Panc1 (cell line): ENCODE results near the gene RIC1. TPM values are rescaled to one million over a fixed set of nuclear protein-coding genes. Genes with fewer than 3 reads are reported as not detected.

ENCODE experiments used
- ATAC-seq: fragments of 200-7000 bp; cut with Tn5 transposase; 2 replicates; pipeline ENCODE4 v1.9.1; 2020; ENCODE audit warnings: mild to moderate bottlenecking, moderate library complexity
- BruUV-seq: library from RNA; stranded (reverse); fragments of 400-500 nt; replicated peaks from 2 replicates; lab custom pipeline; 2021; lab: Mats Ljungman, UMichigan
- CTCF ChIA-PET: fragments of 300-600 bp; sonication (Branson Sonifier 250); formaldehyde crosslinking; loops from one replicate; lab custom pipeline; 2022; ENCODE audit warnings: antibody characterized with exemption; lab: Charles Lee
- POLR2A ChIA-PET: fragments of 300-600 bp; sonication (Branson Sonifier 250); formaldehyde crosslinking; loops from one replicate; lab custom pipeline; 2022; ENCODE audit warnings: antibody characterized with exemption; lab: Charles Lee
- DNase-seq: peaks from one replicate; pipeline ENCODE4 v3.0.0-alpha.2; 2010; ENCODE audit warnings: low read depth, low spot score
- H3K27ac ChIP-seq: 2 replicates; pipeline ENCODE4 v1.5.1; 2011; ENCODE audit warnings: mild to moderate bottlenecking, low read length, inconsistent platforms
- H3K27me3 ChIP-seq: fragments of 200-500 bp; sonication (Bioruptor generic); 2 replicates; pipeline ENCODE4 v1.6.0; 2014; ENCODE audit warnings: low read length, inconsistent platforms; ENCODE audit not compliant: control insufficient read depth, insufficient read depth
- H3K36me3 ChIP-seq: fragments of 200-500 bp; sonication (Bioruptor generic); 2 replicates; pipeline ENCODE4 v1.5.1; 2014; ENCODE audit warnings: inconsistent platforms, mild to moderate bottlenecking, low read length, moderate library complexity; ENCODE audit not compliant: control insufficient read depth, insufficient read depth
- H3K4me1 ChIP-seq: 2 replicates; pipeline ENCODE4 v1.5.1; 2011; ENCODE audit warnings: inconsistent platforms, mild to moderate bottlenecking, low read length, moderate library complexity; ENCODE audit not compliant: control insufficient read depth, insufficient read depth
- H3K4me3 ChIP-seq, 2 experiments: 2 replicates each; pipeline ENCODE4 v1.5.1; 2011 to 2012; ENCODE audit warnings: low read depth in 2 of 2, low read length in 2 of 2, mild to moderate bottlenecking in 2 of 2, inconsistent platforms in 1 of 2, moderate library complexity in 1 of 2
- H3K9me3 ChIP-seq: fragments of 200-500 bp; sonication (Bioruptor generic); 2 replicates; pipeline ENCODE4 v1.5.1; 2014; ENCODE audit warnings: low read depth, mild to moderate bottlenecking, inconsistent platforms, low read length, moderate library complexity; ENCODE audit not compliant: control insufficient read depth, insufficient read depth
- POLR2AphosphoS5 ChIP-seq: IDR thresholded peaks from 2 replicates; pipeline ENCODE4 v1.6.1; 2012; ENCODE audit warnings: mild to moderate bottlenecking, low read depth, low read length, moderate library complexity
- REST ChIP-seq, 2 experiments: IDR thresholded peaks; 2 replicates each; pipeline ENCODE4 v1.6.1; 2011 to 2012; ENCODE audit warnings: low read depth in 2 of 2, control low read depth in 1 of 2, low read length in 1 of 2, mild to moderate bottlenecking in 1 of 2, moderate library complexity in 1 of 2; ENCODE audit not compliant: insufficient read depth in 1 of 2
- SIN3A ChIP-seq: IDR thresholded peaks from 2 replicates; pipeline ENCODE4 v1.6.1; 2012; ENCODE audit warnings: low read depth, mild to moderate bottlenecking, low read length, moderate library complexity, borderline replicate concordance; ENCODE audit not compliant: insufficient read depth
- TCF7L2 ChIP-seq: IDR thresholded peaks from 2 replicates; pipeline ENCODE4 v1.6.1; 2011; ENCODE audit warnings: mild to moderate bottlenecking, low read depth, low read length, inconsistent platforms
- in situ Hi-C: cut with HindIII; loops from 2 replicates; pipeline ENCODE4 v1.10.0; 2016; ENCODE audit warnings: low sequenced_read_pairs, low pct_unique_long_range_greater_than_20kb
- intact Hi-C: fragments of 100-400 bp; cut with micrococcal nuclease; formaldehyde crosslinking; loops from one replicate; pipeline ENCODE4 v1.10.0; 2022; ENCODE audit not compliant: unreplicated experiment
- total RNA-seq: library from RNA; stranded (reverse); gene quantifications from one replicate; pipeline ENCODE4 v1.2.1, GENCODE V29; 2021; ENCODE audit not compliant: unreplicated experiment
- TF ChIP-seq, protein P1 (sequence below): fragments of 450-650 bp; IDR thresholded peaks from 2 replicates; pipeline ENCODE4 v1.5.1; 2017; ENCODE audit warnings: mild to moderate bottlenecking

The RIC1 gene
- total RNA-seq, 1 experiment from 2014 or later: 7.0 TPM

GRCh38 chr9:5736563-5737346, 107.8 kb downstream of the RIC1 start:
- POLR2A ChIA-PET: no interaction called here
- intact Hi-C loops: no loop called here

GRCh38 chr9:5743109-5743508, 114.2 kb downstream of the RIC1 start:
- intact Hi-C loops (no loop called here), in situ Hi-C loops (no loop called here)
- no peak for DNase-seq
- Histone ChIP-seq H3K27me3 (no peaks in the 10 kb centered on the region), H3K9me3 (no peaks in the 10 kb centered on the region), H3K27ac (no peak overlapping the region), H3K4me1 (no peaks in the 10 kb centered on the region), H3K36me3 (no peaks in the 10 kb centered on the region), H3K4me3 (no peak overlapping the region)
- ChIA-PET CTCF (no interaction called here), POLR2A (no interaction called here)
- ATAC-seq: no peak
- no TSS peak for BruUV-seq
- TF ChIP-seq POLR2AphosphoS5: no peak
- TF ChIP-seq, protein P1, sequence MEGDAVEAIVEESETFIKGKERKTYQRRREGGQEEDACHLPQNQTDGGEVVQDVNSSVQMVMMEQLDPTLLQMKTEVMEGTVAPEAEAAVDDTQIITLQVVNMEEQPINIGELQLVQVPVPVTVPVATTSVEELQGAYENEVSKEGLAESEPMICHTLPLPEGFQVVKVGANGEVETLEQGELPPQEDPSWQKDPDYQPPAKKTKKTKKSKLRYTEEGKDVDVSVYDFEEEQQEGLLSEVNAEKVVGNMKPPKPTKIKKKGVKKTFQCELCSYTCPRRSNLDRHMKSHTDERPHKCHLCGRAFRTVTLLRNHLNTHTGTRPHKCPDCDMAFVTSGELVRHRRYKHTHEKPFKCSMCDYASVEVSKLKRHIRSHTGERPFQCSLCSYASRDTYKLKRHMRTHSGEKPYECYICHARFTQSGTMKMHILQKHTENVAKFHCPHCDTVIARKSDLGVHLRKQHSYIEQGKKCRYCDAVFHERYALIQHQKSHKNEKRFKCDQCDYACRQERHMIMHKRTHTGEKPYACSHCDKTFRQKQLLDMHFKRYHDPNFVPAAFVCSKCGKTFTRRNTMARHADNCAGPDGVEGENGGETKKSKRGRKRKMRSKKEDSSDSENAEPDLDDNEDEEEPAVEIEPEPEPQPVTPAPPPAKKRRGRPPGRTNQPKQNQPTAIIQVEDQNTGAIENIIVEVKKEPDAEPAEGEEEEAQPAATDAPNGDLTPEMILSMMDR: no peak
- TF ChIP-seq TCF7L2: no peak
- TF ChIP-seq REST (IDR thresholded peaks at IDR 0.05; ENCODE audit: insufficient read depth in 1 of 2, low read depth in 2 of 2, low read length in 1 of 2): no peak

More at GRCh38 chr9:5736563-5737346, 107.8 kb downstream of the RIC1 start:
- Histone ChIP-seq H3K4me1 (no peaks in the 10 kb centered on the region), H3K27me3 (no peaks in the 10 kb centered on the region), H3K9me3 (no peaks in the 10 kb centered on the region), H3K4me3 (no peak overlapping the region), H3K36me3 (no peaks in the 10 kb centered on the region), H3K27ac (no peak overlapping the region)
- no peak for DNase-seq
- TF ChIP-seq REST (IDR thresholded peaks at IDR 0.05; ENCODE audit: insufficient read depth in 1 of 2, low read depth in 2 of 2, low read length in 1 of 2): no peak
- no peak for TF ChIP-seq TCF7L2
- no peak for TF ChIP-seq SIN3A
- TF ChIP-seq POLR2AphosphoS5: no peak
- TF ChIP-seq, protein P1: no peak
- CTCF ChIA-PET: no interaction called here
- ATAC-seq: no peak
- in situ Hi-C loops: no loop called here
- BruUV-seq: no TSS peak
